ENCODE measurements around the gene TMEM19. TPM values are rescaled to one million over a fixed set of nuclear protein-coding genes. Genes with fewer than 3 reads are reported as not detected.

The TMEM19 gene
- 30.5 and 47.5 TPM in 2 replicates for total RNA-seq (2014; rRNA removed; shearing (Covaris generic); ENCODE audit: low replicate concordance)

DNA sequence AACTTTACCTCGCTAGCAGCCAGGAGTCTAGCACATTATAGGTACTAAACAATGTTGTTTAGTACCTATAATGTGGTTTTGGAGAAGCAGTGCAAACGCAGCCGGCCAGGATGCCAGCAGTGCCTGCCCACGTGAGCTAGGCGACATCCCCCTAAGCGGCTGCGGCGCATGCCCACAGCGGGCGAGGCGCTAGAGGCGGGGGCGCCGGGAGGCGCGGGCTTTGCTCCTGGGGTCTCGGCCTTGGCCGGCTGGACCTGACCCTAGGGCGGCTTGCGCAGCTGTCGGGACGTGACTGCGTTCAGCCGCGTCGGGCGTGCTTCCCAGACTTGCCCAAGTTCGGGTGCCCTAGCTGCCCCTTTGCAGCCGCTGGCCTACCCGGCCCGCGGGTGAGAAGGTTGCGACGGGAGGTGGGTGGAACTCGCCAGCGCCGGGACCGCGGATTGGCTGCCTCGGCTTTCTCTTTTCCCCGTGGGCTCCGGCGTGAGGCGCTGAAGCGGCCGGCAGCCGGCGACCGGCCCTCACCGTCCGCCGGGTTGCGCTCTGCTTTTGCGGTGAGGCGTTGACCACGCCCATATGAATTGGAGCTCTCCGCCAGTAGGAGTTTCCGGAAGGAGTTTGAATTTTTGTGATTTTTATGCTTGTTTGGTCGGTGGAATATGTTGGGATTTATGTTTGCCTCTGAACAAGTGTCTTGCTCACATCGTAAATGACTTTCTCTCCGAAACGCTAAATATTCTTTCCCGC is at the start of gene TMEM19:
TSS of gene TMEM19 (plus strand) at position 169 of the 744 bp plus-strand sequence. CDS start 599 bp downstream, outside the sequence.
- DNase-seq, result peak; percentile 92
- Histone ChIP-seq H3K36me3 (no peaks in the 10 kb centered on the region), H3K4me3 (peak within 1 kb of the TSS; percentile 61), H3K9me3 (no peaks in the 10 kb centered on the region), H3K27me3 (no peaks in the 10 kb centered on the region)

DNA sequence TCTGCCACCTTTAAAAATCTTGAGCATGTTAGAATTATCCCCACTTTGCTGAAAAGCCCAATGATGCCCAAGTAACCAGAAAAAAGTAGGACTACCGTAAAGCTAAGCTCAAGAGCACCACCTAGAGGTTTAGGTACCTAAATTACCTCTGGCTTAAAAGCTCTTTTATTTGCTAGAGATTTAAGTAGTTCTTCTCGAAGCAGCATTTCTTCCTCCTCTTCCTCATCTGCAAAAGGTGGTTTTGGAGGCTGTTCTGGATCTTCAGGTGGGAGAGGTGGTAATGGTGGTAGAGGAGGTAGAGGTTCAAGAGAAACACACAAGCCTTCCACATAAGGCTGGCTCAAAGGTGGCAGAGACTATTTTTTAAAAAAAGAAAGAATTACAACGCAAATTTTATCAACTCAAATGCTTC is 49.2 kb upstream of the TMEM19 start:
- H3K36me3 ChIP-seq, result peaks cover 84% of the 10 kb centered on the region
- no peaks in the 10 kb centered on the region for H3K27me3 ChIP-seq
- no peak for DNase-seq
- no peaks in the 10 kb centered on the region for H3K9me3 ChIP-seq
- no peak overlapping the region for H3K4me3 ChIP-seq

DNA sequence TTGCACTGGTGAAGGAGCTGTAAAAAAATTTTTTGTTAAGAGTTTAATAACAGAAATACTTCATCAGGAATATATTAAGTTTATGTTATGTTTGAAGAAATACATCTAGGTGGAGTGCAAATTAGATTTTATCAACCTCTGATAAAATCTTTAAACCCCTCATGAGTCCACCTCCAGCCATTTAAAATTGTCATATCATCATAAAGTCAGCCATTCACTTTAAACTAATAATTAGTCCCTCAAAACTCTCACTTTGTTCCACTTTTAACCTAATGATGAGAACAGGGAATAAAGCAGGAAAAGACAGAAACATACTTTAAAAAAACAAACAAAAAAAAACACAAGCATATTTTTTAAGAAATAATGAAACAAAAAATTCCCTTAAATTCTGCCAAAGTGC is 47.4 kb upstream of the TMEM19 start:
- DNase-seq, result no peak
- Histone ChIP-seq H3K36me3 (peaks cover 82% of the 10 kb centered on the region), H3K27me3 (no peaks in the 10 kb centered on the region)

DNA sequence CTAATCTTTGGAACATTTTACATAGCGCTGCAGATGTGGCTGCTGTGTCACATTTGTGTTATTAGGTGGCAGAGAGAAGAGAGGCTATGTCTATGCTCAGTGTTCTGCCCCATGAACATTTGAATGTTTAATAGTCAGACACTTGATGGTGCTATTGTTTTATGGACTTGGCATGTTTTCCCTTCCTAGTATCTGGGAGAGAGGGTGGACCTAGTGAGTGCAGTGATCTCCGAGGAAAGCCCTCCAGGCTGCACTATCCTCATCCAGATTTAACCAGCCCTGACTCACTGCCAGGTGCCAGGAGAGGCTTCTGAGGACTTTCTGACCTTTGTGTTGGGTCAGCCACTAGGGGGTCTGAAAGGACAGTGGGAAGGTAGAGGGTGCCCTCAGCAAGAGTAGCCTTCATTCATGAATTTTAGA is 46.5 kb upstream of the TMEM19 start:
- no peaks in the 10 kb centered on the region for H3K9me3 ChIP-seq
- H3K27me3 ChIP-seq, result no peaks in the 10 kb centered on the region
- peaks cover 82% of the 10 kb centered on the region for H3K36me3 ChIP-seq
- no peak overlapping the region for H3K4me3 ChIP-seq
- no peak for DNase-seq

More for the DNA sequence above, 47.4 kb upstream of the TMEM19 start:
- H3K4me3 ChIP-seq, result no peak overlapping the region
- no peaks in the 10 kb centered on the region for H3K9me3 ChIP-seq

DNA sequence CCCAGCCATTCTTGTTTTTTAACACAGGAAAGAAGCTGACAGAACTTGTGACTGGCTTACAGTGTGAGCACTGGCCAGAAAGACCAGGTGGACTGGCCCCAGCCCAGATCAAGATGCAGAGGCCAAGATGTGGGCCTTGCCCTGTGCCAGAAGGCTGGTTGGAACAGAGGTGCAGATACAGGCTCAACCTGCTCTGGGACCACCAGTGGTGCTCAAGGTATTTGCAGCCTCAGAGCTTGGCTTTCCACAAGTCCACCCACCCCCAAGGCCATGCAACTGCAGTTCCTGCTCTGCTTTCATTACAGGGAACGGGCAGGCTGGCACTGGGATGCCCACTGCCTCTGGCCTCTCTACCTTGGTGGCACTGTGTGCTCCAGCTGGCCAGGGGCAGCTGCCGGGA is 45.6 kb upstream of the TMEM19 start:
- no peaks in the 10 kb centered on the region for H3K27me3 ChIP-seq
- H3K4me3 ChIP-seq, result no peak overlapping the region
- H3K9me3 ChIP-seq, result no peaks in the 10 kb centered on the region
- H3K36me3 ChIP-seq, result peaks cover 82% of the 10 kb centered on the region
- DNase-seq, result no peak

DNA sequence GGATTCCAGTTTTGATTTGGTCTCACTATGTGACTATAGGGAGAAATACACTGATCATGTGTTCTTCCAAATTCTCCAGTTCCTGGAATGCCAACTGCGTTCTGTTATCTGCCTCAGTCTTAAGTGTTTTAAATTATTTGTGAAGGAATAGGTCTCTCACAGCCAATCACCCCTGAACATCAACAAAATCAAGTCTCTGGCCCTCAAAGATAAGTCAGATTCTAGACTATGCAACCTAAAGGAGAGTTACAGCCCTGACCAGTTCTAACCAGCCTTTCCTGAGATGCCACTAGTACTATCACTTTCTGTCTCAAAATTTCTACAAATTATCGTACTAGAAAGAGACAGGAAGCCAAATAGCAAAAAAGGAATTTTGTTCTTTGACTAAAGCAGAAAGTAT is 44.5 kb upstream of the TMEM19 start:
- no peaks in the 10 kb centered on the region for H3K9me3 ChIP-seq
- no peaks in the 10 kb centered on the region for H3K27me3 ChIP-seq
- peaks cover 81% of the 10 kb centered on the region for H3K36me3 ChIP-seq
- no peak overlapping the region for H3K4me3 ChIP-seq
- DNase-seq, result no peak

DNA sequence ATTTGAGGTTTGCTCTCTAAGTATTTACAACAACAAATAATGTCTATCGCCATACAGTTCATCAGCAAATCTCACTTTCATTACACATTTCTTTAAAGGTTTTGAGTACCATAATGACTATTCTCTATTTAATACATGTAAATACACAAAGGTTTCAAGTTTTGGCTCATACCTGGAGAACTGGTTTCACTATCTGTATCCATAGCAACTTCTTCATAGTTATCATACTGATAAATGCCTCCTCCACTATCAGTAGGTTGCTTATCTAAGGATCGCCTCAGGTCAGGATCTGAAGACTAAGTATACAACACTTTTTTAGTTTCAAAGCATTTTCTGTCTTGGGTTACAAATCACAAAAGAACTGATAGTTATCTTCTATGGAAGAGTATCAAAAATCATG is 43.6 kb upstream of the TMEM19 start:
- H3K27me3 ChIP-seq, result no peaks in the 10 kb centered on the region
- no peaks in the 10 kb centered on the region for H3K9me3 ChIP-seq
- peaks cover 82% of the 10 kb centered on the region for H3K36me3 ChIP-seq
- no peak overlapping the region for H3K4me3 ChIP-seq
- DNase-seq, result no peak

DNA sequence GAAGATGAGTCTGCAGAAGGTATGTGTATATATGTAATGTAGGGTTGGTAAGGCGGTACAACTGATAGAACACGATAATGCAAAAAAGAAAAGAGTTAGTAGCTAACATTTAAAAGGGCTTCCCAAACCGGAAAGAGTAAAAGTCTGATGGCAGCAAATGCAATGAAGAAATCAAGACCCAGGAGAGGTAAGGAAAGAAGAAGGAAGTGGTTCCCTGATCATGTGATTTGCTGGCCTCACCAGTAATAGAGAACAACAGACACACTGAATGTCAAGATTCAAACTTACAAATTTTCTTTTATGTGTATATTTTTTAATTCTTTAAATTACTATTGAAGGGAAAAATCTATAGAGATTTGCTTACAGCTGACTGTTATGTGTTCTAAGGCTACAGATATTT is 40.6 kb upstream of the TMEM19 start:
- no peaks in the 10 kb centered on the region for H3K27me3 ChIP-seq
- H3K36me3 ChIP-seq, result peaks cover 86% of the 10 kb centered on the region
- no peak overlapping the region for H3K4me3 ChIP-seq
- DNase-seq, result no peak
- H3K9me3 ChIP-seq, result no peaks in the 10 kb centered on the region

DNA sequence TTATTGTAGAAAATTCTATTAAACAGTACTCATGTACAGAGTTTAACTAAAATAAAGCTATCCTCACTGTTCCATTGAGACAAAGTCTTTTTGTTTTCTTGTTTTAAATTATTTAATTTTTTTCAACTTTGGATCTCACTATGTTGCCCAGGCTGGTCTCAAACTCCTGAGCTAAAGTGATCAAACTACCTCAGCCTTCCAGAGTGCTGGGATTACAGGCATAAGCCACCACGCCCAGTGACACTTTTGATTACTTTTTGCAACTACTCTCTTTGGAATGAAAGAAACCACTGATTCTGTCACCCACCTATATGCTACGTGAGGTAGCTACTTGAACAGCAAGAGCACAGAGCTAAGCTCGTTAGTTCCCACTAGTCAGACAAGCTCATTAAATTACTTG is 39.4 kb upstream of the TMEM19 start:
- peaks cover 85% of the 10 kb centered on the region for H3K36me3 ChIP-seq
- no peaks in the 10 kb centered on the region for H3K27me3 ChIP-seq
- no peak for DNase-seq
- H3K9me3 ChIP-seq, result no peaks in the 10 kb centered on the region
- no peak overlapping the region for H3K4me3 ChIP-seq

DNA sequence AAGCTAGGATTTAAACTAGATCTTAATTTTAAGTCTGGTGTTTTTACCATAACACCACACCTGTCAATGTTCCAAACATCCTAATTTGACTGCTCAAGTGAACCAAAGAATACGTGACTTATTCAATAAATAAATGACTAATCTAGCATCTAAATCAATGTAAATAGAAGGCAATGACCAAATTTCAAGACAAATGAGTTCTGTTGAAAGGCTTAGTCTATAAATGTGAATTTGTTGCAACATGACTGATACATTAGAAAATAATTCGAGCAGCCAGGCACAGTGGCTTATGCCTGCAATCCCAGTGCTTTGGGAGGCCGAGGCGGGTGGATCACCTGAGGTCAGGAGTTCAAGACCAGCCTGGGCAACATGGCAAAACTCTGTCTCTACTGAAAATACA is 37.3 kb upstream of the TMEM19 start:
- DNase-seq, result no peak
- H3K4me3 ChIP-seq, result no peak overlapping the region
- no peaks in the 10 kb centered on the region for H3K27me3 ChIP-seq
- peaks cover 7% of the 10 kb centered on the region for H3K9me3 ChIP-seq
- peaks cover 85% of the 10 kb centered on the region for H3K36me3 ChIP-seq

DNA sequence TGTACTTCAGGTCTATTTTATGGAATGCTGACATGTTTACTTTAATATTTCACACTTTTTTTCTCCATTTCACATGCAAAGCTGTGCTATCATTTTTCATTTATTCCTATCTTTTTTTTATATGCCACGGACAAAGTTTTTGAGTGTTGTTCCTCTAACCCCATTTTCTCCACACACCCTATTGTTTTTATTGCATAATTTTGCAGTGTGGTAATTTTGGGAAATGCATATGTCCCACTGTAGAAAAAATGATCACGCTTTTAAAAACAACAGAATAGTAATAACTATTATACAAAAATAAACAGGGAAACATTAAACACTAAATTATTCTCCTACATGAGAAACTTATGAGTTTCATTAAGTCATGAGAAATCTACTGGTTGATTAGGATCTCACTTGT is 36.5 kb upstream of the TMEM19 start:
- no peak overlapping the region for H3K4me3 ChIP-seq
- no peaks in the 10 kb centered on the region for H3K27me3 ChIP-seq
- H3K36me3 ChIP-seq, result peaks cover 85% of the 10 kb centered on the region
- H3K9me3 ChIP-seq, result peaks cover 13% of the 10 kb centered on the region
- no peak for DNase-seq

DNA sequence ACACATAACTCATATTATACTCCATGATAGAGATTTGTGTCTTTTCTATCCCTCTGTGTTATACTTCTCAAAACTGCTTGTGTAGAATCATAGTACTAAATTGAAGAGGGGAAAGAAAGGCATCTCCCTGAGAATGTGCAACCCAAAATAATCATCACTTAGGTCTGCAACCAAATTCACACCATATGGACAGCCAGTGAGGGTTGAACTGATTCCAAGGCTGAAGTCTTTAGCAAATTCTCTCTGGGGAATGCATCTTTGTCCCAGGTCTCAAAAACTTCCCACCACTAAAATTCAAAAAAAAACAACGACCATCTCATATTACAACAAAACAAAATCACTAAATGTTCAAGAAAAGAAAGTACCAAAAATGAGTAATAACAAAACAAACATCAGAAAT is 33.2 kb upstream of the TMEM19 start:
- H3K4me3 ChIP-seq, result no peak overlapping the region
- H3K36me3 ChIP-seq, result peaks cover 89% of the 10 kb centered on the region
- DNase-seq, result no peak
- H3K27me3 ChIP-seq, result no peaks in the 10 kb centered on the region
- peaks cover 18% of the 10 kb centered on the region for H3K9me3 ChIP-seq

DNA sequence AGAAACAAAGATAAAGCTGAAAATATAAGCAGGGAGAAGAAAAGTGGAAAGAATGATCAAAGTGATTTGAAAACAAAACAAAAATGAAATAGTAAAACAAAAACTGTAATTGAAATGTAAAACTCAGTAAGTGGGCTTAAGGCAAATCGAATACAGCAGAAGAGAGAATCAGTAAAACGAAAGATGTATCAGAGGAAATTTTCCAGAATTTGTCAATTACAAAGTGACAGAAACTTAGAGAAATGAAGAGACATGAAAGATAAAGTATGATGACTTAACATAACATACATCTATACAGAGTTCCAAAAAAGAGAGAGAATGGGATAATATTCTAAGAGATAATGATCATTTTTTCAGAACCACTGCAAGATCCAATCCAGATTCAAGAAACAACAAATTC is 32.7 kb upstream of the TMEM19 start:
- H3K4me3 ChIP-seq, result no peak overlapping the region
- peaks cover 88% of the 10 kb centered on the region for H3K36me3 ChIP-seq
- no peak for DNase-seq
- peaks cover 18% of the 10 kb centered on the region for H3K9me3 ChIP-seq
- H3K27me3 ChIP-seq, result no peaks in the 10 kb centered on the region

DNA sequence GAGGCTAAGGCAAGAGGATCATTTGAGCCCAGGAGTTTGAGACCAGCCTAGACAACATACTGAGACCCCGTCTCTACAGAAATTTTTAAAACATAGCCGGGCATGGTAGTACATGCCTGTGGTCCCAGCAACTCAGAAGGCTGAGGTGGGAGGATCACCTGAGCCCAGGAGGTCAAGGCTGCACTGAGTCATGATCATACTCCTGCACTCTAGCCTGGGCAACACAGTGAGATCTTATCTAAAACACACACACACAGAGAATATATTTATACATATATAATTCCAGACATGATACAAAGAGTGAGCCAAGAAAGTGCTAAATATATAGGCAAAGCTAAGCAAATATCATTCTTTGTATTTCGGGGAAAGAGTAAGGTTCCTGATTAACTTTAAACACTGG is 31.7 kb upstream of the TMEM19 start:
- H3K9me3 ChIP-seq, result peaks cover 18% of the 10 kb centered on the region
- no peak overlapping the region for H3K4me3 ChIP-seq
- H3K27me3 ChIP-seq, result no peaks in the 10 kb centered on the region
- DNase-seq, result no peak
- peaks cover 90% of the 10 kb centered on the region for H3K36me3 ChIP-seq

DNA sequence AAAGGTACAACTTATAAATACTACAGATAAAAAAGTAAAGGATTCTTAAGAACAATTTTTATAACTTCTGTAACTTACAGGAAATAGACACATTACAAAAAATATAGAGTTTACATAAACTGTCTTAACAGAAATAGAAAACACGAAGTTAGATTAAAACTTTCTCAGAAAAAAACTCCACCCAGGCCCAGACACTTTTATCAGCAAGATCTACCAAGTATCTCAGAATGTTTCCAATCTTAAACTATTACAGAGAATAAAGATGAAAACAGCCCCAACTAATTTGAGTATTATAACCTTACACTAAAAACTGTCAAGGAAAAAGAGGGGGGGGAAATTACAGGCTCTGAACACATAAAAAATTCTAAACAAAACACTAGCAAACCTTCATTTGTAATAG is 30.4 kb upstream of the TMEM19 start:
- no peak for DNase-seq
- H3K9me3 ChIP-seq, result peaks cover 18% of the 10 kb centered on the region
- no peaks in the 10 kb centered on the region for H3K27me3 ChIP-seq
- H3K36me3 ChIP-seq, result peaks cover 91% of the 10 kb centered on the region
- no peak overlapping the region for H3K4me3 ChIP-seq

DNA sequence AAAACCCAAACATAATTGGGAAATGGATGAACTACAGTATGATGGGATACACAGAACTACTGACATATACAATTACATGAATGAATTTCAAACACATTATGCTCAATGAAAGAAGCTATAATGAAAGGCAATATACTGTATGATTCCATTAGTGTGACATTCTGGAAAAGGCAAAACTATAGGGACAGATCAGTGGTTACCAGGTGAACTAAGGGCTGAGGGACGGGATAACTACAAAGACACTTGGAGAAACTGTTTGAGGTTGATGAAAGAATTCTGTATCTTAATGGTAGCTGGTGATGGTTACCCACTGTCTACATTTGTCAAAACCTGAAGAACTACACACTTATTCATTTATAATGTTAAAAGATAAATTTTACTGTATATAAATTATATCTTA is 30.0 kb upstream of the TMEM19 start:
- no peak for DNase-seq
- Histone ChIP-seq H3K27me3 (no peaks in the 10 kb centered on the region), H3K36me3 (peaks cover 89% of the 10 kb centered on the region), H3K9me3 (peaks cover 18% of the 10 kb centered on the region), H3K4me3 (no peak overlapping the region)

DNA sequence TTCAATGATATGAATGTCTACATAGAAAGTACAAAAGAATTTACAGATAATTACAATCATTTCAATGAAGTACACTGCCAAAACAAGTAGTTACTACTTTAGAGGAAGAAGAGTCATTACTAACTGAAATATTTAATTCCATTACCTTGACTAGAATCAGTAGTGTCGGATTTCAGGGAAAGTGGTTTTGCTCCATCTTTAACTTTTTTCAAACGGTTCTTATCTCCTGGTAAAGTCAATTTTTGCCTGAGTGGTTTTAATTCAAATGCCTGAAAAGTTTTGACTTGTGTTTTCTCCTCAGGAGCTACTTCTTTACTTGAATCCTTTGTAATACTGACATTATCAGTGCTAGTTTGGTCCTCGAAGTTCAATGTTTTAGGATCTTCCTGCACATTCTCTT is 29.1 kb upstream of the TMEM19 start:
- no peak for DNase-seq
- H3K36me3 ChIP-seq, result peaks cover 90% of the 10 kb centered on the region
- peaks cover 18% of the 10 kb centered on the region for H3K9me3 ChIP-seq
- no peaks in the 10 kb centered on the region for H3K27me3 ChIP-seq
- no peak overlapping the region for H3K4me3 ChIP-seq

DNA sequence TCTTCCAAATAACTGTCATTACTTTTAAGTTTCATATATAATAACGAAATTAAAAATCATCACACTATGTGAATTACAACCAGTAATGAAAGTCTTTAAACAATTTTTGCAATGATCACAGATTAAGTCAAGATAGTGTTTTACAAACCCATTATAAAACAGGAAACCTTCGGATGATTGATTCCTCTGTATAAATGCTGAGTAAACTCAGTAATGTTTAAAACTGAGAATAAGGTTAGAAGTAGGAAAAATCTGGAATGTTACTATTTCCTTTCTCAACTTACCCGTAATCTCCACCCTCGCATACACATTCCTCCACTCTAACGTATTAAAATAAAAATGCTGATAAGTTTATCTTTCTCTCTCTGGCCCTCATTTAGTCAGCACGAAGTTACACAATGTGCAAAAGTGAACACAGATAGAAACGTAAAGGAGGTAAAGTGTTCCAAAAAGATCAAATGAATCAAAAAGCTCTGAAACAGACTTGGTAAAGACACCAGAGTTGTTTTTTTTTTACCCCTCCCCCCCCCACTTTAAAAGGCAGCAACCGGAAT is 23.8 kb upstream of the TMEM19 start:
- DNase-seq, result no peak
- peak overlapping the region; percentile 89 for H3K4me3 ChIP-seq

More for the DNA sequence above, 23.8 kb upstream of the TMEM19 start:
- no peaks in the 10 kb centered on the region for H3K9me3 ChIP-seq
- H3K36me3 ChIP-seq, result peaks cover 48% of the 10 kb centered on the region
- no peaks in the 10 kb centered on the region for H3K27me3 ChIP-seq
